H1 (cell line): ENCODE results near the gene MMP24. TPM values are rescaled to one million over a fixed set of nuclear protein-coding genes. Genes with fewer than 3 reads are reported as not detected.

Source experiments
- CTCF ChIA-PET: fragments of 300-600 bp; sonication (Branson Sonifier 250); formaldehyde crosslinking; loops from one replicate; lab custom pipeline; 2021; ENCODE audit not compliant: partially characterized antibody; lab: Charles Lee
- POLR2A ChIA-PET: fragments of 300-600 bp; sonication (Branson Sonifier 250); formaldehyde crosslinking; loops from one replicate; lab custom pipeline; 2021; ENCODE audit warnings: inconsistent platforms; ENCODE audit not compliant: partially characterized antibody; lab: Charles Lee
- DNase-seq, 2 experiments: peaks; one replicate each; pipeline versions ENCODE4 v3.0.0 to v3.0.0-alpha.2; 2010 to 2022; ENCODE audit warnings: low spot score in 2 of 2, low read depth in 1 of 2, mixed read lengths in 1 of 2
- FAIRE-seq: peaks from 2 replicates; lab custom pipeline; 2011; peaks lifted over from hg19 to GRCh38; lab: Jason Lieb, UNC
- H2AFZ ChIP-seq: 2 replicates; pipeline ENCODE4 v1.8.1; 2012; ENCODE audit warnings: low read length, inconsistent platforms
- H2AK5ac ChIP-seq: 2 replicates; pipeline ENCODE4 v1.6.1; 2013; ENCODE audit warnings: low read depth, low read length
- H2BK120ac ChIP-seq: replicated peaks from 2 replicates; pipeline ENCODE3; 2013; ENCODE audit warnings: low read depth, low read length, inconsistent platforms
- H2BK12ac ChIP-seq: 2 replicates; pipeline ENCODE4 v1.6.1; 2013; ENCODE audit warnings: low read depth, low read length
- H2BK15ac ChIP-seq: 2 replicates; pipeline ENCODE4 v1.6.1; 2013; ENCODE audit warnings: low read length
- H2BK20ac ChIP-seq: 2 replicates; pipeline ENCODE4 v1.6.1; 2013; ENCODE audit warnings: low read length
- H2BK5ac ChIP-seq: 2 replicates; pipeline ENCODE4 v1.6.1; 2013; ENCODE audit warnings: low read depth, low read length
- H3K14ac ChIP-seq: 2 replicates; pipeline ENCODE4 v1.6.1; 2013; ENCODE audit warnings: inconsistent platforms; ENCODE audit not compliant: insufficient read length
- H3K18ac ChIP-seq: 2 replicates; pipeline ENCODE4 v1.6.1; 2013; ENCODE audit warnings: low read length; ENCODE audit errors: extremely low read depth
- H3K23ac ChIP-seq: 2 replicates; pipeline ENCODE4 v1.6.1; 2013; ENCODE audit warnings: inconsistent platforms; ENCODE audit not compliant: insufficient read length
- H3K23me2 ChIP-seq: 2 replicates; pipeline ENCODE4 v1.6.1; 2013; ENCODE audit warnings: low read depth, low read length
- H3K27ac ChIP-seq: 2 replicates; pipeline ENCODE4 v1.6.1; 2011; ENCODE audit warnings: low read depth, low read length, inconsistent platforms
- H3K27me3 ChIP-seq, 4 experiments: replicated peaks in 1 of 4; 1 replicate in 1 of 4; 2 replicates in 3 of 4; pipeline versions ENCODE4 v1.6.1 to v1.8.1; 2011 to 2013; ENCODE audit warnings: low read length in 3 of 4, mild to moderate bottlenecking in 3 of 4, inconsistent platforms in 2 of 4, mixed read lengths in 2 of 4, moderate library complexity in 1 of 4; ENCODE audit not compliant: control insufficient read depth in 3 of 4, insufficient read depth in 3 of 4; ENCODE audit errors: extremely low read depth in 1 of 4
- H3K36me3 ChIP-seq, 4 experiments: 2 replicates each; pipeline versions ENCODE4 v1.6.1 to v1.8.1; 2011 to 2013; ENCODE audit warnings: mild to moderate bottlenecking in 4 of 4, low read length in 3 of 4, moderate library complexity in 2 of 4, control low read depth in 1 of 4, inconsistent platforms in 1 of 4; ENCODE audit not compliant: insufficient read depth in 4 of 4, control insufficient read depth in 2 of 4
- H3K4ac ChIP-seq: replicated peaks from 2 replicates; pipeline ENCODE3; 2013; ENCODE audit warnings: low read length, low read depth, mixed read lengths, inconsistent platforms; ENCODE audit not compliant: insufficient read length
- H3K4me1 ChIP-seq, 4 experiments: replicated peaks in 1 of 4; 1 replicate in 1 of 4; 2 replicates in 3 of 4; pipeline versions ENCODE4 v1.6.1 to v1.8.1; 2011 to 2013; ENCODE audit warnings: low read length in 3 of 4, inconsistent platforms in 2 of 4, mixed read lengths in 1 of 4; ENCODE audit not compliant: insufficient read depth in 4 of 4, control insufficient read depth in 3 of 4
- H3K4me2 ChIP-seq, 2 experiments: 2 replicates each; pipeline versions ENCODE4 v1.6.1 to v1.8.1; 2011 to 2013; ENCODE audit warnings: low read depth in 2 of 2, low read length in 2 of 2, control low read depth in 1 of 2, inconsistent platforms in 1 of 2, mild to moderate bottlenecking in 1 of 2; ENCODE audit not compliant: insufficient read depth in 1 of 2
- H3K4me3 ChIP-seq, 4 experiments: fragments of 200-600, 300-600 bp in 1 of 4; sonication (generic), shearing (Covaris generic), sonication (Bioruptor Twin) in 1 of 4; 2 replicates each; pipeline versions ENCODE4 v1.5.1 to v1.8.1; 2011 to 2016; ENCODE audit warnings: low read length in 4 of 4, low read depth in 3 of 4, control low read depth in 2 of 4, inconsistent platforms in 2 of 4, mild to moderate bottlenecking in 2 of 4, mixed read lengths in 1 of 4, moderate library complexity in 1 of 4; ENCODE audit not compliant: insufficient read depth in 2 of 4; ENCODE audit errors: extremely low read depth in 1 of 4
- H3K56ac ChIP-seq: replicated peaks from 2 replicates; pipeline ENCODE3; 2013; ENCODE audit warnings: low read depth, mild to moderate bottlenecking, mixed read lengths, low read length, inconsistent platforms; ENCODE audit not compliant: insufficient read length
- H3K79me1 ChIP-seq: 2 replicates; pipeline ENCODE4 v1.6.1; 2013; ENCODE audit warnings: low read depth, low read length, control low read depth
- H3K79me2 ChIP-seq, 2 experiments: 2 replicates each; pipeline versions ENCODE4 v1.6.1 to v1.8.1; 2012 to 2013; ENCODE audit warnings: low read length in 2 of 2, mild to moderate bottlenecking in 2 of 2, inconsistent platforms in 1 of 2; ENCODE audit not compliant: insufficient read depth in 2 of 2, control insufficient read depth in 1 of 2
- H3K9ac ChIP-seq, 4 experiments: replicated peaks in 1 of 4; 1 replicate in 1 of 4; 2 replicates in 3 of 4; pipeline versions ENCODE4 v1.6.1 to v1.8.1; 2011 to 2013; ENCODE audit warnings: low read depth in 3 of 4, low read length in 3 of 4, control low read depth in 2 of 4, mild to moderate bottlenecking in 2 of 4, moderate library complexity in 2 of 4, inconsistent platforms in 1 of 4; ENCODE audit errors: extremely low read depth in 1 of 4
- H3K9me3 ChIP-seq, 2 experiments: 2 replicates each; pipeline versions ENCODE4 v1.6.1 to v1.8.1; 2012 to 2013; ENCODE audit warnings: mild to moderate bottlenecking in 2 of 2, moderate library complexity in 2 of 2, control low read depth in 1 of 2, inconsistent platforms in 1 of 2, low read depth in 1 of 2, low read length in 1 of 2, mixed read lengths in 1 of 2; ENCODE audit not compliant: insufficient read depth in 2 of 2
- H4K20me1 ChIP-seq, 2 experiments: replicated peaks in 1 of 2; 2 replicates each; pipeline versions ENCODE3 to v1.8.1; 2011 to 2013; ENCODE audit warnings: inconsistent platforms in 2 of 2, low read length in 2 of 2, mild to moderate bottlenecking in 1 of 2; ENCODE audit not compliant: insufficient read depth in 2 of 2, control insufficient read depth in 1 of 2
- H4K5ac ChIP-seq: 2 replicates; pipeline ENCODE4 v1.6.1; 2013; ENCODE audit warnings: low read length, low read depth, mixed read lengths, inconsistent platforms; ENCODE audit not compliant: insufficient read length
- H4K8ac ChIP-seq: 2 replicates; pipeline ENCODE4 v1.8.0; 2013; ENCODE audit warnings: mild to moderate bottlenecking, moderate library complexity, low read length, inconsistent platforms; ENCODE audit not compliant: insufficient read depth; ENCODE audit errors: extremely low read depth
- H4K91ac ChIP-seq: replicated peaks from 2 replicates; pipeline ENCODE3; 2013; ENCODE audit warnings: low read length, mixed read lengths, inconsistent platforms; ENCODE audit not compliant: insufficient read length
- BCL11A ChIP-seq, 2 experiments: IDR thresholded peaks; one replicate each; pipeline ENCODE4 v1.6.1; 2011; ENCODE audit warnings: low read depth in 2 of 2, low read length in 2 of 2, mild to moderate bottlenecking in 2 of 2
- CHD1 ChIP-seq: IDR thresholded peaks from 2 replicates; pipeline ENCODE4 v1.6.1; 2012; ENCODE audit warnings: low read depth, low read length, improper control_type of control experiment
- CHD2 ChIP-seq: IDR thresholded peaks from 2 replicates; pipeline ENCODE4 v1.6.1; 2012; ENCODE audit warnings: low read length, improper control_type of control experiment
- CREB1 ChIP-seq: IDR thresholded peaks from 2 replicates; pipeline ENCODE4 v1.6.1; 2012; ENCODE audit warnings: inconsistent platforms
- EGR1 ChIP-seq: IDR thresholded peaks from 2 replicates; pipeline ENCODE4 v1.6.1; 2011; ENCODE audit warnings: low read depth, low read length, borderline replicate concordance
- GTF2F1 ChIP-seq: IDR thresholded peaks from 2 replicates; pipeline ENCODE4 v1.6.1; 2012; ENCODE audit warnings: low read depth, low read length, improper control_type of control experiment, borderline replicate concordance
- HDAC6 ChIP-seq: IDR thresholded peaks from one replicate; pipeline ENCODE4 v1.7.1; 2012; ENCODE audit warnings: low read depth, mild to moderate bottlenecking, inconsistent platforms, low read length, moderate library complexity
- KDM5A ChIP-seq: fragments of 200-600 bp; IDR thresholded peaks from 2 replicates; pipeline ENCODE4 v1.7.1; 2012; ENCODE audit warnings: mild to moderate bottlenecking, low read length, inconsistent platforms, mixed read lengths
- RBBP5 ChIP-seq: IDR thresholded peaks from 2 replicates; pipeline ENCODE4 v1.7.1; 2012; ENCODE audit warnings: low read depth, mild to moderate bottlenecking, inconsistent platforms, low read length, moderate library complexity, borderline replicate concordance
- RXRA ChIP-seq: IDR thresholded peaks from 2 replicates; pipeline ENCODE4 v1.6.1; 2011; ENCODE audit warnings: low read depth, mild to moderate bottlenecking, low read length, moderate library complexity; ENCODE audit not compliant: insufficient read depth
- SIN3A ChIP-seq, 2 experiments: IDR thresholded peaks in 1 of 2; conservative IDR thresholded peaks in 1 of 2; 2 replicates each; pipeline ENCODE4 v1.6.1; 2011 to 2012; ENCODE audit warnings: low read length in 2 of 2, improper control_type of control experiment in 1 of 2, low read depth in 1 of 2, mild to moderate bottlenecking in 1 of 2
- SUZ12 ChIP-seq: fragments of 200-600 bp; sonication (generic); IDR thresholded peaks from 2 replicates; pipeline ENCODE4 v1.6.1; 2012; ENCODE audit warnings: mild to moderate bottlenecking, inconsistent platforms, low read length, moderate library complexity, mixed read lengths
- TAF1 ChIP-seq: IDR thresholded peaks from 2 replicates; pipeline ENCODE4 v1.6.1; 2011; ENCODE audit warnings: mild to moderate bottlenecking, low read depth, low read length
- TEAD4 ChIP-seq: IDR thresholded peaks from 2 replicates; pipeline ENCODE4 v1.6.1; 2012; ENCODE audit warnings: low read depth, low read length, inconsistent platforms, mixed read lengths
- ZNF274 ChIP-seq: IDR thresholded peaks from 2 replicates; pipeline ENCODE4 v1.7.0; 2012; ENCODE audit warnings: low read length, borderline replicate concordance; ENCODE audit errors: extremely low read depth
- WGBS, 2 experiments: shearing (Covaris generic) in 1 of 2; methylation state at CpG; one replicate each; pipeline versions ENCODE4 v1.1.6 to v1.1.7; 2013 to 2015; ENCODE audit warnings: low lambda C conversion rate in 2 of 2, mixed read lengths in 2 of 2, inconsistent platforms in 1 of 2, low coverage in 1 of 2, missing lambda C conversion rate in 1 of 2; ENCODE audit not compliant: insufficient replicate concordance in 2 of 2, insufficient coverage in 1 of 2, insufficient read length in 1 of 2; ENCODE audit errors: extremely low coverage in 1 of 2, missing lambda C conversion rate in 1 of 2; 5-methylcytosine and 5-hydroxymethylcytosine counted together
- polyA plus RNA-seq, 7 experiments: library from polyadenylated mRNA; depleted of rRNA in 3 of 7; stranded (reverse) in 5 of 7; unstranded in 2 of 7; fragments of >200 nt in 5 of 7; fragments of 200-250 nt in 2 of 7; gene quantifications; 1 replicate in 5 of 7; 2 replicates in 1 of 7; 4 replicates in 1 of 7; pipeline versions ENCODE4 v1.2.1 to v1.2.3, GENCODE V29; 2011 to 2013; ENCODE audit warnings: missing spikeins in 2 of 7, mixed read lengths in 2 of 7
- total RNA-seq: library from RNA; stranded (reverse); fragmentation: NEBNext Ultra II Directional; extraction: Animal tissue kit (Norgen Biotek cat#: 25700); gene quantifications from 2 replicates; pipeline ENCODE4 v1.2.1, GENCODE V29; 2021

Gene MMP24
- total and polyA plus RNA-seq, 2 of the 8 experiments (the other 6 are each of a cell fraction or from before 2014, with no cell fraction given): 18.8 to 21.4 TPM

DNA sequence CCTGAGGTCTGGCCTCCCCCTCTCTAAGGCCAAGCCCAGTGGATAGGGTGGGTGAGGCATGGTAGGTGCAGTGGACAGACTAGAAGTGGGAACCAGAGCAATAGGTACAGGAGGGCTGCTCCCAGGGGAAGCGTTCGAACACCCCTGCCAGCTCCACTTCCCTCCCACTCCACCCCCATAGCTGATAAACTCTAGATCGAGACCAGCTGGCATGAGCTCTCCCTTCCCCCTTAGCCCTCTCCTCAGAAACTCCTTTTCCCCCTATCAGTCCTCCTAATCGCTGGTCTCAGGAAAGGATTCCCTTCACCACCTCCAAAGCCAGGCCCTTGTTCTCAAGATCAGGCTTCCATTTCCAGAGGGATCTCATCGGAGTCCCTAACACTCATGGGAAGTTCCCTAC lies 71.8 kb downstream of the MMP24 start:
- no peaks in the 10 kb centered on the region for H3K23me2 ChIP-seq
- H2AK5ac ChIP-seq: no peak overlapping the region
- no peak overlapping the region; the same call in 1 of the 2 replicates for H2BK12ac ChIP-seq
- no peaks in the 10 kb centered on the region for H3K79me1 ChIP-seq
- no peak overlapping the region for H4K5ac ChIP-seq
- WGBS, 2 experiments: 83% methylated on average over 4 of the region's 5 CpGs; no CpG with 5 or more reads in 1 of the 2 experiments
- H3K23ac ChIP-seq: no peak overlapping the region
- H3K36me3 ChIP-seq: no peaks in the 10 kb centered on the region
- FAIRE-seq: no peak
- H3K27me3 ChIP-seq: no peaks in the 10 kb centered on the region
- no peaks in the 10 kb centered on the region for H3K79me2 ChIP-seq
- POLR2A ChIA-PET: interaction anchor here (1.0 to 2.8 kb wide), 3 partner anchors 12 to 21 kb away, joined by 3 to 16 read pairs (median 5); partner anchors contain the start of genes EIF6 and MMP24OS
- H3K18ac ChIP-seq: no peak overlapping the region
- H3K56ac ChIP-seq: no peak overlapping the region
- H2BK20ac ChIP-seq: no peak overlapping the region
- H3K9ac ChIP-seq: no peak overlapping the region
- H3K14ac ChIP-seq: no peak overlapping the region
- H2BK120ac ChIP-seq: no peak overlapping the region
- no peaks in the 10 kb centered on the region for H3K9me3 ChIP-seq
- CTCF ChIA-PET: interaction anchor here (1.1 to 13.8 kb wide), 6 partner anchors 9 to 151 kb away, joined by 3 to 130 read pairs (median 4); partner anchors contain the start of genes EDEM2, EIF6 and MMP24OS
- H3K4me2 ChIP-seq: no peak overlapping the region
- no peak overlapping the region for H4K91ac ChIP-seq
- H3K4me3 ChIP-seq: no peak overlapping the region
- H4K20me1 ChIP-seq: no peaks in the 10 kb centered on the region
- H3K27ac ChIP-seq: no peak overlapping the region
- no peak for DNase-seq
- H3K4ac ChIP-seq: no peak overlapping the region
- no peaks in the 10 kb centered on the region; a peak in 1 of 7 replicates for H3K4me1 ChIP-seq
- no peak overlapping the region for H2BK15ac ChIP-seq
- H2AFZ ChIP-seq: no peak overlapping the region
- no peak overlapping the region for H4K8ac ChIP-seq
- no peak overlapping the region for H2BK5ac ChIP-seq
- TF ChIP-seq KDM5A (no peak), BCL11A (IDR thresholded peaks at IDR 0.05; ENCODE audit: low read depth in 2 of 2, low read length in 2 of 2) (no peak), CHD1 (no peak), TEAD4 (no peak), SUZ12 (no peak), HDAC6 (no peak), RXRA (no peak), TAF1 (no peak), EGR1 (no peak), CHD2 (no peak), GTF2F1 (no peak), RBBP5 (no peak), CREB1 (no peak), SIN3A (conservative IDR thresholded peaks at IDR 0.05 in 1 of 2, IDR thresholded peaks at IDR 0.05 in 1 of 2; ENCODE audit: low read depth in 1 of 2, low read length in 2 of 2) (no peak), ZNF274 (no peak)
